Activated CD8-positive, alpha-beta memory T cell treated with anti-CD3 and anti-CD28 coated beads, Interleukin-2, amount 10 ng/mL, durations not matched to agents 7 days and 5 days (primary cell): ENCODE data around the gene RANGAP1. TPM values are rescaled to one million over a fixed set of nuclear protein-coding genes. Genes with fewer than 3 reads are reported as not detected.
"Not testable (repeated sequence)": the region's sequence is repeated elsewhere in the genome, so short reads cannot be mapped to it uniquely, and the experiment has no call there.

Experiments used
- ATAC-seq: fragments of 150-1000 bp; cut with Tn5 transposase; one replicate; pipeline ENCODE4 v1.10.0; 2021; ENCODE audit warnings: moderate library complexity
- CTCF ChIA-PET: fragments of 350-600 bp; sonication (Branson Sonifier 250); formaldehyde crosslinking; loops from one replicate; lab custom pipeline; 2021; ENCODE audit warnings: antibody characterized with exemption; lab: Charles Lee
- DNase-seq: peaks from one replicate; pipeline ENCODE4 v3.0.0-alpha.2; 2020
- H3K27ac Mint-ChIP-seq: one replicate; pipeline ENCODE4 v1.8.0; 2021; ENCODE audit warnings: mild to moderate bottlenecking, mixed read lengths
- H3K27me3 Mint-ChIP-seq: one replicate; pipeline ENCODE4 v1.8.0; 2021; ENCODE audit warnings: mixed read lengths
- H3K36me3 Mint-ChIP-seq: one replicate; pipeline ENCODE4 v1.8.0; 2021; ENCODE audit warnings: mild to moderate bottlenecking, mixed read lengths
- H3K4me1 Mint-ChIP-seq: one replicate; pipeline ENCODE4 v1.8.0; 2021; ENCODE audit warnings: mixed read lengths
- H3K4me3 Mint-ChIP-seq: one replicate; pipeline ENCODE4 v1.8.0; 2021; ENCODE audit warnings: mild to moderate bottlenecking, moderate library complexity, mixed read lengths
- H3K9me3 Mint-ChIP-seq: one replicate; pipeline ENCODE4 v1.8.0; 2022; ENCODE audit warnings: low read depth, mixed read lengths
- total RNA-seq, 2 experiments: library from RNA; stranded (reverse); gene quantifications; one replicate each; pipeline ENCODE4 v1.2.3, GENCODE V29; 2021

RANGAP1 gene
- total RNA-seq, 2 experiments from 2014 or later: 145 to 155 TPM

DNA sequence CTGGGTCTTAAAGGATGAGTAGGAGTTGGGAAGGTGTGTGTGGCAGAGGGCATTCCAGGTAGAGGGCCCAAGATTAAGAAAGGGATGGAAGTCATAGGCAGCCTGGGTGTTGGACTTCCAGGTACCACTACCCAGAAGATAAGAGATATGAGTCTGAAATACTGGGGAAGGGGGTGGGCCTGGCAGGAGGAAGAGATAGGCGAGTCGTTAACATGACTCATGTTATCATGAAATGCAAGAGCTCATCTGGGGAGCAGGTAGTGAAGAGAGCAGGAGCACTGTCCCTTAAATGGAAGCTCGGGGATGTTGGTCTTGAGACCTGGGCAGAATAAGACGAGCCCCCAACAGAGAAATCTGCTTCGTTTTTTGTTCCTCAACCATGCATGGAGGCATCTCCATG, 25.5 kb upstream of the RANGAP1 start:
- no peak for ATAC-seq
- Mint-ChIP-seq H3K4me3 (no peak overlapping the region), H3K4me1 (peaks cover 13% of the 10 kb centered on the region), H3K9me3 (no peaks in the 10 kb centered on the region), H3K27me3 (no peaks in the 10 kb centered on the region), H3K27ac (no peak overlapping the region), H3K36me3 (peaks cover 11% of the 10 kb centered on the region)
- CTCF ChIA-PET: interaction anchor here (1.2 kb wide), 1 partner anchor 92 kb away, joined by 3 read pairs; no protein-coding TSS in a partner anchor
- no peak for DNase-seq

DNA sequence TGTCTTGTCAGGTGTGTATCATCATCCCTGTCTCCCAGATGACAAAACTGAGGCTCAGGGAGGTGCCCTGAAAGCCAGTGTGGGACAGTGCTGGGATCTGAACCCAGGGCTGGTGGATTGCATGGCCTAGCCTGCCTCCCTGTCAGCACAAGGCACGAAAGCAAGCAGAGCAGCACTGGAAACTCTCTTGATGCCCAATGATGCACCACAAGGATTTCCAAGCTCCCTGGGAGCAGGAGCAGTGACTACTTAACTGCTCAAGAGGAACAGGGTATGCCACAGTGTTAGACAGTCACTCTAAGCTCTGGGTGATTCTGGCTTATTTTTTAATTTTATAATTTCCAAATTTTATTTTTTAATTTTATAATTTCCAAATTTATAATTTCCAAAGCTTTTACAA, 24.3 kb upstream of the RANGAP1 start:
- Mint-ChIP-seq H3K36me3 (peaks cover 14% of the 10 kb centered on the region), H3K27ac (no peak overlapping the region), H3K4me1 (peaks cover 19% of the 10 kb centered on the region), H3K4me3 (no peak overlapping the region), H3K27me3 (no peaks in the 10 kb centered on the region), H3K9me3 (no peaks in the 10 kb centered on the region)
- DNase-seq (no peak), ATAC-seq (no peak)
- CTCF ChIA-PET: no interaction called here

DNA sequence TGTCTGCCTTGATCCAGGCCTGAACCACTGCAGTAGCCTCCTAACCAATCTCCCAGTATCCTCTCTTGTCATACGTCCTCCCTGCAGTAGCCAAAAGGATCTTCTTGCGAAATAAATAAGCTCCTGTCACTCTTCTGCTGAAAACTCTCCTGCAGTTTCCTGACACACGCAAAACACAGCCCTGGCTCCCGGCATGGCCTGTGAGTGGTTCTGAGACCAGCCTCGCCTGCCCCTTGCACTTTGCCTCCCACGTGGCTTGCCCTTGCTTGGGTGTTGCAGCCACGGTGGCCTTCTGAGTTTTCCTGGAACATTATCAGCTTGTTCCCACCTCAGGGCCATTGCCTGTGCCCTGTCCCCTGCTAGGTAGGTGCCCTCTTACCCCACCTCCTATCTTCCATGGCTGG, 22.6 kb upstream of the RANGAP1 start:
- no peak for DNase-seq
- CTCF ChIA-PET: interaction anchor here (0.7 kb wide), 1 partner anchor 180 kb away, joined by 3 read pairs; no protein-coding TSS in a partner anchor
- peaks cover 29% of the 10 kb centered on the region for H3K4me1 Mint-ChIP-seq
- H3K4me3 Mint-ChIP-seq: no peak overlapping the region
- no peaks in the 10 kb centered on the region for H3K27me3 Mint-ChIP-seq
- no peak for ATAC-seq
- no peaks in the 10 kb centered on the region for H3K9me3 Mint-ChIP-seq
- H3K27ac Mint-ChIP-seq: no peak overlapping the region
- H3K36me3 Mint-ChIP-seq: peaks cover 13% of the 10 kb centered on the region

DNA sequence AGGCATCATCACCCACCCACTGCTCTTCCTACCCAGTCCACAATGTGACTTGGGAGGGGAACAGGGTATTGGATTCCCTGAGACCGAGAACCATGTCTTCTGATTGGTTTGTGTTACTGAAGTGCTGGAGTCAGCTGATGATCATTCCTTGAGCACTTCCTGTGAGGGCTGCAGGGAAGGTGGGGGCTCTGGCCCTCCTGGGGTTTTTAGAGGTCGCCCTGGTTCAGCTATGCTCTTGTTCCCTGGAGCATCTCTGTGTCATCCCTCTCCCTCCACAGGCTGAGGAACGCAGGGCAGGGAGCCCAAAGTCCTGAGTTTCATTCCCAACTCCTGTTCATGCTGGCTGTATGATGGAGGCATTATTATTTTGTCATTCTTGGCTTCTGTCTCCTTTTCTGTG, 22.1 kb upstream of the RANGAP1 start:
- Mint-ChIP-seq H3K27me3 (no peaks in the 10 kb centered on the region), H3K4me1 (peaks cover 34% of the 10 kb centered on the region), H3K4me3 (no peak overlapping the region), H3K9me3 (no peaks in the 10 kb centered on the region), H3K27ac (no peak overlapping the region), H3K36me3 (peaks cover 13% of the 10 kb centered on the region)
- no peak for ATAC-seq
- DNase-seq: no peak
- CTCF ChIA-PET: no interaction called here

DNA sequence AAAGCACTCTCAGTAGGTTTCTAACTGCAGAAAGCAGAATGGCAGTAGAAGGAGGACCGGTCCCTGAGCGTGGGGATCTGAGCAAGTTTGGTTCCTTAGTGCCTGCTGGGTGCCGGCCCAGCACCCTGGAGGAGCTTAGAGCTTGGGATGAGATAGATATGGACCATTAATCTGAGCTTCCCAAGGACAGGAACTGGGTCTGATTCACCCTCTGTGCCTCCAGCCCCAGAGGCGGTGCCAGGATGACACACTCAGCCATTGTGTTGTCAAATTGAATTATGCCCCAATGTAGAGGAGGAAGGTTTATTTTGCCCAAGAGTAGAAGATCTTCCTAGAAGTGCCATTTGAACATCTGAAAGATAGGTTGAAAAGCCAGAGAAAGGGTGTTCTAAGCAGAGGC, 19.7 kb upstream of the RANGAP1 start:
- no peaks in the 10 kb centered on the region for H3K9me3 Mint-ChIP-seq
- ATAC-seq: no peak
- DNase-seq: no peak
- no peak overlapping the region for H3K4me3 Mint-ChIP-seq
- peaks cover 36% of the 10 kb centered on the region for H3K4me1 Mint-ChIP-seq
- CTCF ChIA-PET: interaction anchor here (0.7 kb wide), 1 partner anchor 68 kb away, joined by 3 read pairs; no protein-coding TSS in a partner anchor
- no peak overlapping the region for H3K27ac Mint-ChIP-seq
- no peaks in the 10 kb centered on the region for H3K27me3 Mint-ChIP-seq
- H3K36me3 Mint-ChIP-seq: peaks cover 13% of the 10 kb centered on the region

DNA sequence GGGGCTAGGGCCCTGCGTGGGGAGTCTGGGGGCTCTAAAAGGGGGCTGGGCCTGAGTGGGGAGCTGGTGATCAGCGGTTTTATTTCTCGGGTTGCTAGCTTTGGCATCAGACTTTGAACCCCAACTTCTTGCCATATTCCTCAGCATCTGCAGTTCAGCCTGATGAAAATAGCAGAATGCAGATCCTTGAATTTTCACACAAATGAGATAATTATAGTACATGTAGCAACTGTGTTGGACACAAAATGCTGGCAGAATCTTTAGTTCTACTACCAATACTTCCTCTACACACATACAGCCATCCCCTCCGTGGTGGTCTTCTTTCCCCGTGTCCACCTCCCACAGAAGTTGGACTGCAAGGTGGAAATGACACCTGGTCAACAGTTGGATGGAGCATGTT, 16.8 kb upstream of the RANGAP1 start:
- H3K4me3 Mint-ChIP-seq: peak overlapping the region; percentile 73
- CTCF ChIA-PET: interaction anchor here (0.8 to 2.7 kb wide), 5 partner anchors 15 to 101 kb away, joined by 3 to 13 read pairs (median 3); partner anchors contain the start of gene RANGAP1
- no peaks in the 10 kb centered on the region for H3K9me3 Mint-ChIP-seq
- DNase-seq (no peak), ATAC-seq (no peak)
- H3K27ac Mint-ChIP-seq: peak overlapping the region; percentile 69
- peaks cover 33% of the 10 kb centered on the region for H3K4me1 Mint-ChIP-seq
- no peaks in the 10 kb centered on the region for H3K27me3 Mint-ChIP-seq
- peaks cover 5% of the 10 kb centered on the region for H3K36me3 Mint-ChIP-seq

DNA sequence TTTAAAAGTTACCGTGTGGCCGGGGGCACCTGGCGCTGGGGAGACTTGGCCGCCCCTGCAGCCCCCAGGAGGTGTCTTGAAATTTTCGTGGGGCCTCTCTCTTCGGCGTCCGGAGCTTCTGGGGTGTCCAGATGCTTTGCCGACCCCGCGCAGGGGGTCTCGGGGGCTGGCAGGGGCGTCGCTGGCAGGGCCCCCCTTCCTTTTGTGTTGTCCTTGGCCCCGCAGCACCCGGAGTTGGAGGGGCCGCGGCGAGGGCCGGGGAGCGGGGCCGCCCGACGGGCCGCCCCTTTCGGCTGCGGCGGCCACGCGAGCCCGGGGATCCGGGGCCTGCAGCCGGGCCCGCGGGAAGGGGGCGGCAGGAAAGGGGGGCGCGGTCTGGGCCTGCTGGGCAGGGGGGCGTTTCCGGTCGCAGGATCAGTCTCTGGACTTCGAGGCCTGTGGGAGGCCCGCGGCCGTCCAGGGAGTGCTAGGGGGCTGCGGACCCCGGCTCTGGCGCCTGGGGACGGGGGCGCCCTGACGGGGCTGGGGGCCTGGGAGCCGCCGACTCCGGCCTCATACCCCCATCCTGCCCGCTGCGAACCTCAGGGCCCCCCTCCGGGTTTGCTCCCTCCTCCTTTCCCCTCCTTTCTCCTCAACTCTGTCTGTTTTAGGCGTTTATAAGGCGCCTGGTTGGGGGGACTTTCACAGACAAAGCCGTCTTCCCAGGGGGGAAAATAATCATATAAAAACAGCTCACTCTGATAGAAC, 16.2 kb upstream of the RANGAP1 start:
- no peak for DNase-seq
- CTCF ChIA-PET: interaction anchor here (0.8 to 2.7 kb wide), 10 partner anchors 14 to 379 kb away, joined by 3 to 13 read pairs (median 3); partner anchors contain the start of gene RANGAP1
- no peak for ATAC-seq

DNA sequence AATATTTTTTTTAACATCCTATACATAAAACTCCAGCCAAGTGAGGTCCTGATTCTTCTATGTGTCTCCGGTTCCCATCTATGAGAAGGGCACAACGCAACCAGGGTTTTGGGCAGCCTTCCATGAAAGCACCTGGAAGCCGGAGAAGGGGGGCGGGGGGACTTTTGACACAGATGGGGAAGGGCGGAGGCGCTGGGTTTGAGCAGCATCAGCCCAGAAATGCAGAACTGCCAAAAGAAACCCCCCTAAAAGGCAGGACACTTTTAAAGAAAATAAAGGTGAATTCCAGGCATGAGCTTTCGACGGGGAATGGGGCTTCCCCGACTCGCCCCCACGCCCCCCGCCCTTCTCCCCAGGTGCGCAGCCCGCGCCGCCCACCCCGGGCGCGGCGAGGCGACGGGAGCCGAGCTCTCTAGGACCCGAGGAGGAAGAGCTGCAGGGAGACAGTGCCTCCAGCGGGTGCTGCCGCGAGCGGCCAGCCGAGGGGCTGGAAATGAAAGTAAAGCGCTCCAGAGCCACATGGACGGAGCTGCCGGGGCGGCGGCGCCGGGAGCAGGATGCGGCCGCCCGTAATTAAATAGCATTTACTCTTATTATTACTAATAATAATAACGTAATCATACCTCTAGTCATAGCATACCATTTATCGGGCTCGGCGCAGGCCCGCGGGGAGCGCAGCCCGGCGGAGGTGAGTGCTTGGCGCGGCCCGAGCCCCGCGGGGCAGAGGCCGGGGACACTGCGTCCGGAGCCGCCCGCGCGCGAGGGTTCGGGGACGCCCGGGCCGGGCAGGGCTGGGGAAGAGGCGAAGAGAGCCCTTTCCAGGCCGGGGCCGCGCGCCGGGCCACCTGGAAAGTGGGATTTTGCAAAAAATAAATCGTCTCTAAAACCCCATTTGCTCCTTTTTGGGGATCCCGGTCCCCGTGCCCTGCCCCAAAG, 15.4 kb upstream of the RANGAP1 start, which contains the start of gene ZC3H7B:
Gene ZC3H7B (plus strand): TSS at position 441 of the 936 bp plus-strand sequence. CDS start 19,136 bp downstream, outside the sequence.
- DNase-seq: peak; percentile 92
- Mint-ChIP-seq H3K9me3 (no peaks in the 10 kb centered on the region), H3K4me3 (peak within 1 kb of the TSS; percentile 73), H3K4me1 (peaks cover 31% of the 10 kb centered on the region), H3K36me3 (peaks cover 5% of the 10 kb centered on the region), H3K27me3 (no peaks in the 10 kb centered on the region), H3K27ac (peak within 1 kb of the TSS; percentile 77)
- ATAC-seq: peak; percentile 99
- CTCF ChIA-PET: interaction anchor here (0.6 to 2.7 kb wide), 11 partner anchors 12 to 379 kb away, joined by 3 to 13 read pairs (median 3); partner anchors contain the start of genes ACO2, PHF5A and RANGAP1

More for the DNA sequence above, 16.2 kb upstream of the RANGAP1 start:
- no peaks in the 10 kb centered on the region for H3K27me3 Mint-ChIP-seq
- no peaks in the 10 kb centered on the region for H3K9me3 Mint-ChIP-seq
- peaks cover 5% of the 10 kb centered on the region for H3K36me3 Mint-ChIP-seq
- peak overlapping the region; percentile 73 for H3K4me3 Mint-ChIP-seq
- H3K4me1 Mint-ChIP-seq: peaks cover 33% of the 10 kb centered on the region
- peak overlapping the region; percentile 69 for H3K27ac Mint-ChIP-seq

DNA sequence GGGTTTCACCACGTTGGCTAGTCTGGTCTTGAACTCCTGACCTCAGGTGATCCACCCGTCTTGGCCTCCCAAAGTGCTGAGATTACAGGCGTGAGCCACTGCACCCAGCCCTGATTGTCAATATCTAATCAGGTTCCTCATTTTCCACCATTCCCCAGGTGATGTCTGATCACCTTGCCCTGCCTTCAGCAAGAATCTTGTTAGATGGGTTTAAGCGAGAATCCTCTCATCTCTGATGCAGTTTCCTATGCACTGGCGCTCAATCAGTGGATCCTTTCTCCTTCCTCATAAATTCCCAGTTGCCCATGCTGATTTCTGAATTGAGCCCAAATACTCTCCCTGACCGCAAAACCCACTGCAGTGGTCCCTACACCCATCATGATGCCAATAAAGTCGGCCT, 14.7 kb upstream of the RANGAP1 start:
- CTCF ChIA-PET: interaction anchor here (0.6 to 2.7 kb wide), 9 partner anchors 11 to 378 kb away, joined by 3 to 13 read pairs (median 3); partner anchors contain the start of genes ACO2, PHF5A and RANGAP1
- peak overlapping the region; percentile 73 for H3K4me3 Mint-ChIP-seq
- H3K27me3 Mint-ChIP-seq: no peaks in the 10 kb centered on the region
- ATAC-seq (no peak), DNase-seq (no peak)
- H3K4me1 Mint-ChIP-seq: peaks cover 28% of the 10 kb centered on the region
- peak overlapping the region; percentile 77 for H3K27ac Mint-ChIP-seq
- no peaks in the 10 kb centered on the region for H3K9me3 Mint-ChIP-seq
- H3K36me3 Mint-ChIP-seq: peaks cover 2% of the 10 kb centered on the region

DNA sequence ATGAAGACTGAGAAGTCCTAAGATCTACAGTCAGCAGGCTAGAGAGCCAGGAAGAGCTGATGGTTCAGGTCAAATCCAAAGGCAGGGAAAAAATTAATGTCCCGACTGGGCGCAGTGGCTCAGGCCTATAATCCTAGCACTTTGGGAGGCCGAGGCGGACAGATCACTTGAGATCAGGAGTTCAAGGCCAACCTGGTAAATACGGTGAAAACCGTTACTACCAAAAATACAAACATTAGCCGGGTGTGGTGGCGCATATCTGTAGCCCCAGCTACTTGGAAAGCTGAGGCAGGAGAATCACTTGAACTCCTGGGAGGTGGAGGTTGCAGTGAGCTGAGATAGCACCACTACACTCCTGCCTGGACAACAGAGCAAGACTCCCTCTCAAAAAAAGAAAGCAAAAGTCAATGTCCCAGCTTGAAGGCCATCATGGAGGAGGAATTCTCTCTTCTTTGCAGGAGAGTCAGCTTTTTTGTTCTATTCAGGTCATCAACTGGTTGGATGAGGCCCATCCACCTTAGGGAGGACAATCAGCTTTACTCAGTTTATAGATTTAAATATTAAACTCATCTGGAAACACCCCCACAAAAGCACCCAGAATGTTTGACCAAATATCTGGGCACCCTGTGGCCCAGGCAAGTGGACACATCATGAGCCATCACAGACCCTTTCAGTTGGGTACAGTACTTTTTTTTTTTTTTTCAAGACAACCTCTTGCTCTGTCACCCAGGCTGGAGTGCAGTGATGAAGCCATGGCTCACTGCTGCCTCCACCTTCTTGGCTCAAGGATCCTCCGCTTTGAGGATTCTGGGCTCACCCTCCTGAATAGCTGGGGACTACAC, 11.1 kb upstream of the RANGAP1 start:
- Mint-ChIP-seq H3K4me1 (peaks cover 5% of the 10 kb centered on the region), H3K27ac (no peak overlapping the region), H3K4me3 (no peak overlapping the region), H3K27me3 (no peaks in the 10 kb centered on the region), H3K9me3 (no peaks in the 10 kb centered on the region), H3K36me3 (no peaks in the 10 kb centered on the region)
- CTCF ChIA-PET: no interaction called here
- ATAC-seq (no peak), DNase-seq (no peak)

DNA sequence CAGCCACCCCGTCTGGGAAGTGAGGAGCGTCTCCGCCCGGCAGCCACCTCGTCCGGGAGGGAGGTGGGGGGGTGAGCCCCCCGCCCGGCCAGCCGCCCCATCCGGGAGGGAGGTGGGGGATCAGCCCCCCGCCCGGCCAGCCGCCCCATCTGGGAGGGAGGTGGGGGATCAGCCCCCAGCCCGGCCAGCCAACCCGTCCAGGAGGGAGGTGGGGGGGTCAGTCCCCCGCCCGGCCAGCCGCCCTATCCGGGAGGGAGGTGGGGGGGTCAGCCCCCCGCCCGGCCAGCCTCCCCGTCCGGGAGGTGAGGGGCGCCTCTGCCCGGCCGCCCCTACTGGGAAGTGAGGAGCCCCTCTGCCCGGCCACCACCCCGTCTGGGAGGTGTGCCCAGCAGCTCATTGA, 8.8 kb upstream of the RANGAP1 start:
- H3K36me3 Mint-ChIP-seq, CTCF ChIA-PET, H3K27ac Mint-ChIP-seq, DNase-seq, ATAC-seq, H3K4me1 Mint-ChIP-seq, H3K9me3 Mint-ChIP-seq, H3K4me3 Mint-ChIP-seq, H3K27me3 Mint-ChIP-seq: not testable (repeated sequence)
